ENCODE results near the gene MYCN. TPM values are rescaled to one million over a fixed set of nuclear protein-coding genes. Genes with fewer than 3 reads are reported as not detected.

Gene MYCN
- total RNA-seq, 2 experiments from 2014 or later = 0.16 to 0.22 TPM

DNA sequence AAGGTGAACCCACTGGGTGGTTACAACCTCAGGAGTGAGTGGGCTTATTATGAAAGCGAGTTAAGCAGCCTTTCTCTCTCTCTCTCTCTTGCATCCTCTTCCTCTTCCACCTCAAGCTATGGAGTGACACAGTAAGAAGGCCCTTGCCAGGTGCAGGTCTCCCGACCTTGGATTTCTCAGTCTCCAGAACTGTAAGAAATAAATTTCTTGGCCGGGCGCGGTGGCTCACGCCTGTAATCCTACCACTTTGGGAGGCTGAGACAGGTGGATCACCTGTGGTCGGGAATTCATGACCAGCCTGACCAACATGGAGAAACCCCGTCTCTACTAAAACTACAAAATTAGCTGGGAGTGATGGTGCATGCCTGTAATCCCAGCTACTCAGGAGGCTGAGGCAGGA lies 14.4 kb downstream of the MYCN start:
- TF ChIP-seq, protein P1, sequence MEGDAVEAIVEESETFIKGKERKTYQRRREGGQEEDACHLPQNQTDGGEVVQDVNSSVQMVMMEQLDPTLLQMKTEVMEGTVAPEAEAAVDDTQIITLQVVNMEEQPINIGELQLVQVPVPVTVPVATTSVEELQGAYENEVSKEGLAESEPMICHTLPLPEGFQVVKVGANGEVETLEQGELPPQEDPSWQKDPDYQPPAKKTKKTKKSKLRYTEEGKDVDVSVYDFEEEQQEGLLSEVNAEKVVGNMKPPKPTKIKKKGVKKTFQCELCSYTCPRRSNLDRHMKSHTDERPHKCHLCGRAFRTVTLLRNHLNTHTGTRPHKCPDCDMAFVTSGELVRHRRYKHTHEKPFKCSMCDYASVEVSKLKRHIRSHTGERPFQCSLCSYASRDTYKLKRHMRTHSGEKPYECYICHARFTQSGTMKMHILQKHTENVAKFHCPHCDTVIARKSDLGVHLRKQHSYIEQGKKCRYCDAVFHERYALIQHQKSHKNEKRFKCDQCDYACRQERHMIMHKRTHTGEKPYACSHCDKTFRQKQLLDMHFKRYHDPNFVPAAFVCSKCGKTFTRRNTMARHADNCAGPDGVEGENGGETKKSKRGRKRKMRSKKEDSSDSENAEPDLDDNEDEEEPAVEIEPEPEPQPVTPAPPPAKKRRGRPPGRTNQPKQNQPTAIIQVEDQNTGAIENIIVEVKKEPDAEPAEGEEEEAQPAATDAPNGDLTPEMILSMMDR (IDR thresholded peaks at IDR 0.05) = no peak
- Mint-ChIP-seq H3K36me3 (ENCODE audit: low read depth) (no peaks in the 10 kb centered on the region), H3K9me3 (no peaks in the 10 kb centered on the region), H3K27ac (no peak overlapping the region), H3K4me1 (ENCODE audit: low read depth) (no peaks in the 10 kb centered on the region), H3K4me3 (no peak overlapping the region), H3K27me3 (no peaks in the 10 kb centered on the region)
- CTCF ChIA-PET = no interaction called here
- POLR2A ChIA-PET = no interaction called here
- DNase-seq (no peak), ATAC-seq (no peak)
- intact Hi-C loops (cut with micrococcal nuclease) = no loop called here

DNA sequence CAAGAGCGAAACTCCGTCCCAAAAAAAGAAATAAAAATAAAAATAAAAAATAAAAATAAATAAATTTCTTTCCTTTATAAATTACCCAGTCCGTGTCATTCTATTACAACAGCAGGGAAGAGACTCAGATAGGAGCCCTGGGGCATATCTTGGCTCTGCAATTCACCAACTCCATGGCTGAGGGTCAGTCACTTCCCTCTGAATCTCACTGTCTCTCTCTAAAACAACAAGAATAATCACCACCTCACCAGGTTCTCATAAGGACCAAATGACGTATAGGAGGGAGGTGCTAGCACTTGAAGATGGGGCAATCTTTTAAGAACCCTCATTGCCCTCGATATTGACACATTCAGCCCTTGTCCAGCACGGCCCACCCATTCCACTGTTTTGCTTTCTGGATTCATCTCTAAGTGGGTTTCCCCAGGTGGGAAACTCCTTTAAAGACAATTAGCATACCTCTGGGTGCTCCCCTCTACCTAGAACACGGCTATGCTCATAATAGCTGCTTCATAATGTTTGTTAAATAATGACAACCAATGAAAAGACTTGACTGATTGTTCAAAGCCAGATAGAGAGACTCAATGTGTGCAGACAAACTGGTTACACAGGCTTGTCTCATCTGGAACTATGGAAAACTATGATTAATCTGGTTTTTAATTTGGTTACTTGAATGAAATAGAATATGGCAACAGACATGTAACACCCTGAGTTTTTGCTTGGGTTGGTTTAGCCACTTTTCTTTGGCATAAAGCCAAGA lies 15.1 kb downstream of the MYCN start:
- Mint-ChIP-seq H3K36me3 (ENCODE audit: low read depth) (no peaks in the 10 kb centered on the region), H3K27ac (no peak overlapping the region), H3K9me3 (no peaks in the 10 kb centered on the region), H3K4me3 (no peak overlapping the region), H3K27me3 (no peaks in the 10 kb centered on the region), H3K4me1 (ENCODE audit: low read depth) (no peaks in the 10 kb centered on the region)
- ATAC-seq (no peak), DNase-seq (no peak)
- POLR2A ChIA-PET = no interaction called here
- TF ChIP-seq, protein P1 (IDR thresholded peaks at IDR 0.05) = no peak
- intact Hi-C loops (cut with micrococcal nuclease) = no loop called here
- CTCF ChIA-PET = no interaction called here

DNA sequence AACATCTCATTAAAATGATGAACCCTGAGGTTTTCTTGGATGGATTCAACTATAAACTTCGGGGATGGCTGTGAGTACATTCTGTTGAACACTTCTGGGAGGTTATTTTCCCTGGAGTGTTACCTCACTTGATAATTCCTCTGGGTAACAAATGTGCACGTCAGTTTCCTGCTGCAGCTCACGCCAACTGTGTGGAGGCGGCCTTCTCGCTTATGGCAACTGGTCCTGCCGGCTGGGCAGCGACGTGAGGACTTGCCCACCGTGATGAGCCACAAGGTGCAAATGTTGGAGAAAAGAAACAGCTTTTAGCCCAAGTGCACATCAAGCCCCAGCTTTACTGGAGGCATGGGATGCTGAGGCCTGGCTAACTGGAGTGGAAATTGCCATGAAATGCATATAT lies 15.9 kb downstream of the MYCN start:
- DNase-seq (no peak), ATAC-seq (no peak)
- H3K4me3 Mint-ChIP-seq = no peak overlapping the region
- no peaks in the 10 kb centered on the region for H3K9me3 Mint-ChIP-seq
- H3K27me3 Mint-ChIP-seq = no peaks in the 10 kb centered on the region
- no peak overlapping the region for H3K27ac Mint-ChIP-seq
- H3K4me1 Mint-ChIP-seq (ENCODE audit: low read depth) = no peaks in the 10 kb centered on the region
- ChIA-PET POLR2A (no interaction called here), CTCF (interaction anchor here (1.0 kb wide), 1 partner anchor 9 kb away, joined by 3 read pairs; no protein-coding TSS in a partner anchor)
- intact Hi-C loops (cut with micrococcal nuclease) = no loop called here
- no peaks in the 10 kb centered on the region for H3K36me3 Mint-ChIP-seq (ENCODE audit: low read depth)
- TF ChIP-seq, protein P1 (IDR thresholded peaks at IDR 0.05) = no peak

DNA sequence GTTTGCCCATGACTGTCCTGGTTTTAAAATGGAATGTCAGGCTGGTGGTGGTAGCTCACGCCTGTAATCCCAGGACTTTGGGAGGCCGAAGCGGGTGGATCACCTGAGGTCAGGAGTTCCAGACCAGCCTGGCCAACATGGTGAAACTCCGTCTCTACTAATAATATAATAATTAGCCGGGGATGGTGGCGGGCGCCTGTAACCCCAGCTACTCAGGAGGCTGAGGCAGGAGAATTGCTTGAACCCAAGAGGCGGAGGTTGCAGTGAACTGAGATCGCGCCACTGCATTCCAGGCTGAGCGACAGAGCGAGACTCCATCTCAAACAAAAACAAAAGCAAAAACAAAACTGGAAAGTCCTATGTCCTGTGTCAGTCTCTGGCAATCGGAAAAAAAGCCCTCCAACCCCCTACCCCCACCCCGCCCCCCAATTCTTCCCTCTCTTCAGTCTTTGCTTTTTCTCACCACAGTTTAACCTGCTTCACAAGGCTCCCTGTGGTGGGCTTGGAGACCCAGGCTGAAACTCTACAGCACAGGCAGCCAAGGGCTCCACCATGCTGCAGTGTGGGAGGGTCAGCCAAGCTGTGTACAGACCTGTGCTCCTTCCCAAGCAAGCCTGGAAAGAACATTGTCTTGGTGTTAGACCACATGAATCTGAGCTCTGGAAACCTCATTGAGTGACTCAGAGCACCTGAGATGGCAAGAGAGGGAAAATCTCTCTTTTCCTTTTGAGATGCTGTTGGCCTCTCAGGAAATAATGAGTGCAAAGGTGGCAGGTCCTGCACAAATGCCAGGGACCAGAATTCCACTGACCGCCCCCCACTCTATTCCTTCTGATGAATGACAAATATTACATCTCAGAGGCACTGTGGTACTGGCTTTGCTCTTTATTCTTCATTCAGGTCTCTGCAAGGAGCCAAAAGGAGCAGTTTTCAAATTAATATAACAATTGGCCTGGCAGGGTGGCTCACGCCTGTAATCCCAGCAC lies 16.7 kb downstream of the MYCN start:
- Mint-ChIP-seq H3K27me3 (no peaks in the 10 kb centered on the region), H3K27ac (no peak overlapping the region), H3K4me1 (ENCODE audit: low read depth) (no peaks in the 10 kb centered on the region), H3K9me3 (no peaks in the 10 kb centered on the region), H3K4me3 (no peak overlapping the region), H3K36me3 (ENCODE audit: low read depth) (no peaks in the 10 kb centered on the region)
- ChIA-PET POLR2A (no interaction called here), CTCF (interaction anchor here (1.0 kb wide), 1 partner anchor 8 kb away, joined by 3 read pairs; no protein-coding TSS in a partner anchor)
- ATAC-seq = no peak
- TF ChIP-seq, protein P1 (IDR thresholded peaks at IDR 0.05) = no peak
- intact Hi-C loops (cut with micrococcal nuclease) = no loop called here
- DNase-seq = no peak
